Mucosa of rectum (tissue), 2 donors: Measurements from ENCODE around the gene KLHL6.
"Not testable (repeated sequence)": the region's sequence is repeated elsewhere in the genome, so short reads cannot be mapped to it uniquely, and the experiment has no call there.

Source experiments
- H3K27ac ChIP-seq, 2 donors: one replicate each; pipeline ENCODE4 v1.7.0; 2013; ENCODE audit warnings: inconsistent platforms in 2 of 2, low read depth in 2 of 2, low read length in 2 of 2
- H3K27me3 ChIP-seq, 2 donors: one replicate each; pipeline ENCODE4 v1.7.0; 2013; ENCODE audit warnings: low read length in 2 of 2; ENCODE audit not compliant: control insufficient read depth in 2 of 2, insufficient read depth in 2 of 2
- H3K36me3 ChIP-seq, 2 donors: one replicate each; pipeline ENCODE4 v1.7.0; 2013; ENCODE audit warnings: low read length in 2 of 2; ENCODE audit not compliant: control insufficient read depth in 2 of 2, insufficient read depth in 2 of 2
- H3K4me1 ChIP-seq, 2 donors: one replicate each; pipeline ENCODE4 v1.7.0; 2013; ENCODE audit warnings: low read length in 2 of 2, mild to moderate bottlenecking in 1 of 2; ENCODE audit not compliant: control insufficient read depth in 2 of 2, insufficient read depth in 2 of 2
- H3K4me3 ChIP-seq, 2 donors: one replicate each; pipeline ENCODE4 v1.7.0; 2013; ENCODE audit warnings: low read length in 2 of 2
- H3K9ac ChIP-seq, 2 donors: one replicate each; pipeline ENCODE4 v1.7.0; 2013; ENCODE audit warnings: low read length in 2 of 2, low read depth in 1 of 2, mild to moderate bottlenecking in 1 of 2
- H3K9me3 ChIP-seq, 2 donors: one replicate each; pipeline ENCODE4 v1.7.0; 2013; ENCODE audit warnings: low read length in 2 of 2; ENCODE audit not compliant: control insufficient read depth in 2 of 2
- donor health status: healthy.
- donor health status: Normal muscosa, but diverticular disease.

Gene KLHL6

GRCh38 chr3:183440521-183440920 lies 115.0 kb downstream of the KLHL6 start:
- not testable (repeated sequence) for H3K27ac ChIP-seq, H3K4me1 ChIP-seq, H3K9me3 ChIP-seq, H3K36me3 ChIP-seq, H3K9ac ChIP-seq, H3K4me3 ChIP-seq, H3K27me3 ChIP-seq

- H3K27ac ChIP-seq: no peak overlapping the region
- peaks cover 0 to 4% of the 10 kb centered on the region in 2 donors for H3K27me3 ChIP-seq
Observed at GRCh38 chr3:183439515-183439914, 116.0 kb downstream of the KLHL6 start.

GRCh38 chr3:183438735-183439134 lies 116.8 kb downstream of the KLHL6 start:
- Histone ChIP-seq H3K9me3 (peaks cover under 1 to 3% of the 10 kb centered on the region in 2 donors), H3K4me3 (no peak overlapping the region), H3K4me1 (no peaks in the 10 kb centered on the region), H3K27me3 (peaks cover 0 to 4% of the 10 kb centered on the region in 2 donors), H3K27ac (no peak overlapping the region), H3K36me3 (no peaks in the 10 kb centered on the region), H3K9ac (no peak overlapping the region)

More at GRCh38 chr3:183439515-183439914, 116.0 kb downstream of the KLHL6 start:
- H3K9me3 ChIP-seq: peaks cover 3 to 5% of the 10 kb centered on the region in 2 donors
- no peak overlapping the region for H3K9ac ChIP-seq
- no peaks in the 10 kb centered on the region for H3K36me3 ChIP-seq
- no peaks in the 10 kb centered on the region for H3K4me1 ChIP-seq
- no peak overlapping the region for H3K4me3 ChIP-seq

- no peaks in the 10 kb centered on the region for H3K9me3 ChIP-seq
- H3K27ac ChIP-seq: no peak overlapping the region
- no peaks in the 10 kb centered on the region for H3K4me1 ChIP-seq
- H3K4me3 ChIP-seq: no peak overlapping the region
- H3K36me3 ChIP-seq: no peaks in the 10 kb centered on the region
- peaks cover 3 to 10% of the 10 kb centered on the region in 2 donors for H3K27me3 ChIP-seq
- H3K9ac ChIP-seq: no peak overlapping the region
Observed at GRCh38 chr3:183437666-183438564, 117.6 kb downstream of the KLHL6 start.
